ENCODE data around the gene AKAP8.
"Not testable (repeated sequence)": the region's sequence is repeated elsewhere in the genome, so short reads cannot be mapped to it uniquely, and the experiment has no call there.

The AKAP8 gene

DNA sequence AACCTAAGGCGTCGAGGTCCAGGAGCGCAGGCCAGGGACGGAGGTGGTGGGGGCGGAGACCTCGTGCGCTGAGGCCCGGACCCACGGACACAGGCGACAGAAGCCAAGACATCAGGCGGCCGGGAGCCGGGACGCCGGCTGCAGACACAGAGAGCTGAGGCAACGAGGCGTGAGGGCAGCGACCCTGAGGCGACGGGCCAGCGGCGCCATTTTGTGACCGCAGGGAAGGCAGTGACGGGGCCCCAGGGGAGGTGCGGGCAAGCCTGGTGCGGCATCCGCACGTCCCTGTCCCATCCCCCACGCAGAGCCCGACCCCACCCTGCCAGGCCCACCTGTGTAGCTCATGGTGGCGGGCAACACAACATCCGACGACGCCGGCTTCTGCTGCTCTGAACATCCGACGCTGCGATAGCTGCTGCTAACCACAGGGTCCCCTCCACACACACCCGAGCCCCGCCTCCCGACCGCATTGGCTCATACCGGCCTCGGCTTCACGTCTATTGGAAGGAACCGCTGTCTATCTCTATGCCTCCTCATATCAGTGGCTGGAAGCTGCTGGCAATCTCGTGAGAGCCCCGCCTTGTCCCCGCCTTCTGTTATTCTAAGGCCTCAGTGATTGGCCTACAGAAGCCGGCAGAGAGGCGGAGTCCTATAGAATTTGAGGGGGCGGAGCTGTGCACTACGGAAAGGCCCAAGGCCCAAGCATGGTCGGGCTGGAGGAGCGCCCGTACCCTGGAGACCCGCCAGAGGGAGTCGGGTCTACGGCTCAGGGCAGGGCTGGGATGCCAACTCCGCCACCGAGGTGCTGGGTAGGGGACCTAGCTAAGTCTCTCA lies 39.2 kb upstream of the AKAP8 start, which contains the start of gene AKAP8L:
AKAP8L (minus strand) TSS at position 410 of the 834 bp plus-strand sequence; CDS start at position 345, 65 bp downstream.
- no peak within 1 kb of the TSS for H3K4me3 ChIP-seq (IDR thresholded peaks at IDR 0.05; ENCODE audit: insufficient read depth, low read depth, low read length)
- H3K27me3 ChIP-seq (ENCODE audit: insufficient read depth, low read depth), result no peaks in the 10 kb centered on the region
- TF ChIP-seq, protein P1, sequence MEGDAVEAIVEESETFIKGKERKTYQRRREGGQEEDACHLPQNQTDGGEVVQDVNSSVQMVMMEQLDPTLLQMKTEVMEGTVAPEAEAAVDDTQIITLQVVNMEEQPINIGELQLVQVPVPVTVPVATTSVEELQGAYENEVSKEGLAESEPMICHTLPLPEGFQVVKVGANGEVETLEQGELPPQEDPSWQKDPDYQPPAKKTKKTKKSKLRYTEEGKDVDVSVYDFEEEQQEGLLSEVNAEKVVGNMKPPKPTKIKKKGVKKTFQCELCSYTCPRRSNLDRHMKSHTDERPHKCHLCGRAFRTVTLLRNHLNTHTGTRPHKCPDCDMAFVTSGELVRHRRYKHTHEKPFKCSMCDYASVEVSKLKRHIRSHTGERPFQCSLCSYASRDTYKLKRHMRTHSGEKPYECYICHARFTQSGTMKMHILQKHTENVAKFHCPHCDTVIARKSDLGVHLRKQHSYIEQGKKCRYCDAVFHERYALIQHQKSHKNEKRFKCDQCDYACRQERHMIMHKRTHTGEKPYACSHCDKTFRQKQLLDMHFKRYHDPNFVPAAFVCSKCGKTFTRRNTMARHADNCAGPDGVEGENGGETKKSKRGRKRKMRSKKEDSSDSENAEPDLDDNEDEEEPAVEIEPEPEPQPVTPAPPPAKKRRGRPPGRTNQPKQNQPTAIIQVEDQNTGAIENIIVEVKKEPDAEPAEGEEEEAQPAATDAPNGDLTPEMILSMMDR (conservative IDR thresholded peaks at IDR 0.05; ENCODE audit: low read depth, low read length), result peak; percentile 55; the same call in 1 of the 2 replicates
- H2AFZ ChIP-seq (ENCODE audit: low read depth), result peak within 1 kb of the TSS; percentile 44; the same call in 1 of the 2 replicates
- H3K4me2 ChIP-seq, result peak within 1 kb of the TSS; percentile 99
- no peaks in the 10 kb centered on the region for H3K36me3 ChIP-seq (ENCODE audit: insufficient read depth)
- peak within 1 kb of the TSS; percentile 60 for H3K27ac ChIP-seq
- peaks cover 49% of the 10 kb centered on the region for H3K79me2 ChIP-seq (ENCODE audit: insufficient read depth, low read depth)
- H3K9ac ChIP-seq, result peak within 1 kb of the TSS; percentile 93
- no peaks in the 10 kb centered on the region for H4K20me1 ChIP-seq (ENCODE audit: insufficient read depth)
- peaks cover 25% of the 10 kb centered on the region for H3K4me1 ChIP-seq (ENCODE audit: low read depth, poor library complexity, severe bottlenecking)

DNA sequence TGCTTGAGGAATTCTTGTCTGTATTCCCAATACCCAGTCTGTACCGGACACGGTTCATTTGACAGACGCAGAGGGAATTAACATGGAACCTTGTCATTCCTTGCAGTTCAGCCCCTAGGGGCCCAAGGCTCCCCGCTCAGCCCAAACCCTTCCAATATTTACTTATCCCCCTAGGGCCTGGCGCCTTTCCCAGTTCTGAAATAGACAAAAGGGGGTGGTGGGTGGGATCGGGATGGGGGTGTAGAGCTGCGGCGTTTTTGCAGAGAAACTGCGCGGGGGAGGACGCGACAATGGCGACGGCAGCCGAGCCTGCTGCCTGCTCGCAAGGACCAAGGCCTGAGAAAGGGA lies 38.6 kb upstream of the AKAP8 start:
- TF ChIP-seq, protein P1 (conservative IDR thresholded peaks at IDR 0.05; ENCODE audit: low read depth, low read length), result no peak
- Histone ChIP-seq H4K20me1 (ENCODE audit: insufficient read depth) (no peaks in the 10 kb centered on the region), H3K4me3 (IDR thresholded peaks at IDR 0.05; ENCODE audit: insufficient read depth, low read depth, low read length) (no peak overlapping the region), H3K4me1 (ENCODE audit: low read depth, poor library complexity, severe bottlenecking) (peaks cover 30% of the 10 kb centered on the region), H3K79me2 (ENCODE audit: insufficient read depth, low read depth) (peaks cover 55% of the 10 kb centered on the region), H3K27me3 (ENCODE audit: insufficient read depth, low read depth) (no peaks in the 10 kb centered on the region), H3K9ac (peak overlapping the region; percentile 93), H3K4me2 (peak overlapping the region; percentile 99), H2AFZ (ENCODE audit: low read depth) (peak overlapping the region; percentile 44; the same call in 1 of the 2 replicates), H3K27ac (peak overlapping the region; percentile 60), H3K36me3 (ENCODE audit: insufficient read depth) (no peaks in the 10 kb centered on the region)

DNA sequence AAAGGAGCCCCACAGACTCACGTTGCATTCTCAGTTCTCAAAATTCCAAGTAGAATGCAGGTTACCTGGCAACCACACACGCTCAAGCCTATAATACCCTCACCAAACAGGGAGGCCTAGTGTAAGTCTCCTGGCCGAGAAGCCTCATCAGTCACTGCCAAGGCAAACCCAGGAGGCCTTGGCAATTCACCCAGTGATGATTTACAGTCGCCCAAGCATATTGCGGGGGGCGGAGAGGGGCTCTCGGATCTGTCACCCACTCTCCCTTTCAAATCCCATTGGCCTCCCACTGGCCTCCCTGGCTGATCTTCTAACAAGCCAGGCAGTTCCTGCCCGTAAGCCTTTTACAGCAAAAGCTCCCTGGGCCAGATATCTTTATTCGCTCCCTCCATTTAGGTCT lies 38.1 kb upstream of the AKAP8 start:
- Histone ChIP-seq H3K79me2 (ENCODE audit: insufficient read depth, low read depth) (peaks cover 60% of the 10 kb centered on the region), H3K4me1 (ENCODE audit: low read depth, poor library complexity, severe bottlenecking) (peaks cover 36% of the 10 kb centered on the region), H3K36me3 (ENCODE audit: insufficient read depth) (no peaks in the 10 kb centered on the region), H3K9ac (peak overlapping the region; percentile 93), H3K4me2 (peak overlapping the region; percentile 99), H3K27me3 (ENCODE audit: insufficient read depth, low read depth) (no peaks in the 10 kb centered on the region), H3K4me3 (IDR thresholded peaks at IDR 0.05; ENCODE audit: insufficient read depth, low read depth, low read length) (no peak overlapping the region), H3K27ac (peak overlapping the region; percentile 60; the same call in 1 of the 2 replicates), H4K20me1 (ENCODE audit: insufficient read depth) (no peaks in the 10 kb centered on the region), H2AFZ (ENCODE audit: low read depth) (no peak overlapping the region)
- TF ChIP-seq, protein P1 (conservative IDR thresholded peaks at IDR 0.05; ENCODE audit: low read depth, low read length), result no peak

DNA sequence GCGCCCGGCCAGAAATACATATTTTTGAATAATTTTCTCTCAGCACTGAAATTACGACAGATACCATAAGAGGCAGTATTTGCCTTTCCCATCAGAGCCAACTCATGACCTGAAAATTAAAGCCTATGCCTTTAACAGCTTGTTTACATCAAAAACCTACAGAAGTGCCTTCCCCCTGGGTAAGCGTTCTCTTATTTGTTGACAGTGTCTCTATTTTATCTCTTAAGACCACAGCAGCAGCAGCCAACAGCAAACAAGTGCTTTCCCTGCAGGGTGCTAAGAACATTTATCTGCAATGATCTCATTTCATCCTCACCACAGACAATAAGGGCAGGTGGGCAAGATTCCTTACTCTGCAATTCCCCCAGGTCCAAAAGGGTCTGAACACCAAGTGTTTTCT lies 33.2 kb upstream of the AKAP8 start:
- H3K27me3 ChIP-seq (ENCODE audit: insufficient read depth, low read depth), result no peaks in the 10 kb centered on the region
- no peak overlapping the region for H3K4me2 ChIP-seq
- H3K4me3 ChIP-seq (IDR thresholded peaks at IDR 0.05; ENCODE audit: insufficient read depth, low read depth, low read length), result no peak overlapping the region
- no peak overlapping the region; the same call in 1 of the 2 replicates for H3K27ac ChIP-seq
- H2AFZ ChIP-seq (ENCODE audit: low read depth), result no peak overlapping the region
- no peaks in the 10 kb centered on the region for H3K36me3 ChIP-seq (ENCODE audit: insufficient read depth)
- no peak overlapping the region for H3K9ac ChIP-seq
- TF ChIP-seq, protein P1 (conservative IDR thresholded peaks at IDR 0.05; ENCODE audit: low read depth, low read length), result no peak
- peaks cover 99% of the 10 kb centered on the region for H3K79me2 ChIP-seq (ENCODE audit: insufficient read depth, low read depth)
- H3K4me1 ChIP-seq (ENCODE audit: low read depth, poor library complexity, severe bottlenecking), result peaks cover 46% of the 10 kb centered on the region
- 0 out of 2 replicates have a peak, but pooled peaks cover 14% of the 10 kb centered on the region for H4K20me1 ChIP-seq (ENCODE audit: insufficient read depth)

DNA sequence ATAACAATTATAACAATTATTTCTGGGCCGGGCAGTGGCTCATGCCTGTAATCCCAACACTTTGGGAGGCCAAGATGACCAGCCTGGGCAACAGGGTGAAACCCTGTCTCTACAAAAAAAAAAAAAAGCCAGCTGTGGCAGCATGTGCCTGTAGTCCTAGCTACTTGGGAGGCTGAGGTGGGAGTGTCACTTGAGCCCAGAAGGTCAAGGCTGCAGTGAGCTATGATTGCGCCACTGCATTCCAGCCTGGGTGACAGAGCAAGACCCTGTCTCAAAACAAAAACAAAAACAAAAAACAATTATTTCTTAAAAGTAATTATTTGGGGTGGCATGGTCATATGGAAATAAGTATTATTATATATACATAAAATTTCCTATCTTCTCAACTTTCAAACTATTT lies 31.8 kb upstream of the AKAP8 start:
- H3K9ac ChIP-seq; H3K4me2 ChIP-seq; H3K27ac ChIP-seq; H2AFZ ChIP-seq (ENCODE audit: low read depth); H3K27me3 ChIP-seq (ENCODE audit: insufficient read depth, low read depth); H3K36me3 ChIP-seq (ENCODE audit: insufficient read depth); H3K4me3 ChIP-seq (IDR thresholded peaks at IDR 0.05; ENCODE audit: insufficient read depth, low read depth, low read length): not testable (repeated sequence)
- Histone ChIP-seq H3K79me2 (ENCODE audit: insufficient read depth, low read depth) (peaks cover 99% of the 10 kb centered on the region), H3K4me1 (ENCODE audit: low read depth, poor library complexity, severe bottlenecking) (peaks cover 38% of the 10 kb centered on the region), H4K20me1 (ENCODE audit: insufficient read depth) (peaks cover 14% of the 10 kb centered on the region; the same call in 1 of the 2 replicates)
